Cardiac muscle cell (in vitro differentiated cells and primary cell): Measurements from ENCODE around the gene POU4F1. TPM values are rescaled to one million over a fixed set of nuclear protein-coding genes. Genes with fewer than 3 reads are reported as not detected.

Source experiments
- DNase-seq, 2 donors: peaks; one replicate each; pipeline versions ENCODE4 v3.0.0 to v3.0.0-alpha.2; 2010 to 2017; ENCODE audit warnings: low read depth in 1 of 2, low spot score in 1 of 2
- H3K27ac ChIP-seq: fragments of 200-600 bp; sonication (generic); 2 replicates; pipeline ENCODE4 v1.5.1; 2016
- H3K27me3 ChIP-seq: fragments of 200-600 bp; sonication (generic); 2 replicates; pipeline ENCODE4 v1.6.0; 2016; ENCODE audit warnings: control low read depth
- H3K36me3 ChIP-seq: fragments of 200-600 bp; sonication (generic); 2 replicates; pipeline ENCODE4 v1.5.1; 2016; ENCODE audit warnings: control low read depth
- H3K4me1 ChIP-seq: fragments of 200-600 bp; sonication (generic); 2 replicates; pipeline ENCODE4 v1.8.1; 2017; ENCODE audit warnings: low read depth, mild to moderate bottlenecking, mixed run types
- H3K4me3 ChIP-seq: fragments of 200-600 bp; sonication (generic); 2 replicates; pipeline ENCODE4 v1.5.1; 2016; ENCODE audit warnings: mild to moderate bottlenecking
- H3K9me3 ChIP-seq: fragments of 200-600 bp; sonication (generic); 2 replicates; pipeline ENCODE4 v1.5.1; 2017; ENCODE audit warnings: low read depth, mild to moderate bottlenecking, control low read depth
- CTCF ChIP-seq: IDR thresholded peaks from 2 replicates; pipeline ENCODE4 v1.5.1; 2012; ENCODE audit warnings: low read depth, mild to moderate bottlenecking, low read length
- polyA plus RNA-seq: library from polyadenylated mRNA; unstranded; fragments of >200 nt; fragmentation: Nextera tagmentation; extraction: Ambion mirVana; gene quantifications from 2 replicates; pipeline ENCODE4 v1.2.1, GENCODE V29; 2016
- total RNA-seq: library from RNA; depleted of rRNA; stranded (reverse); fragments of >200 nt; gene quantifications from 2 replicates; pipeline ENCODE4 v1.2.3, GENCODE V29; 2016

Gene POU4F1
- total and polyA plus RNA-seq, 2 experiments from 2014 or later, result 0.11 TPM; not detected in 1

- Histone ChIP-seq H3K36me3 (no peaks in the 10 kb centered on the region), H3K4me3 (no peak overlapping the region), H3K4me1 (peaks cover 8% of the 10 kb centered on the region), H3K27ac (no peak overlapping the region), H3K27me3 (peaks cover 99% of the 10 kb centered on the region), H3K9me3 (no peaks in the 10 kb centered on the region)
- TF ChIP-seq CTCF, result no peak
- DNase-seq, result no peak
These were observed 5.8 kb downstream of the POU4F1 start for GRCh38 chr13:78597602-78597932.

GRCh38 chr13:78596736-78597601 lies 6.4 kb downstream of the POU4F1 start:
- TF ChIP-seq CTCF, result no peak
- peak overlapping the region; percentile 20 for H3K4me3 ChIP-seq
- H3K4me1 ChIP-seq, result peaks cover 8% of the 10 kb centered on the region
- no peak for DNase-seq
- H3K27ac ChIP-seq, result no peak overlapping the region
- H3K27me3 ChIP-seq, result peaks cover 100% of the 10 kb centered on the region
- H3K9me3 ChIP-seq, result no peaks in the 10 kb centered on the region
- H3K36me3 ChIP-seq, result no peaks in the 10 kb centered on the region

DNA sequence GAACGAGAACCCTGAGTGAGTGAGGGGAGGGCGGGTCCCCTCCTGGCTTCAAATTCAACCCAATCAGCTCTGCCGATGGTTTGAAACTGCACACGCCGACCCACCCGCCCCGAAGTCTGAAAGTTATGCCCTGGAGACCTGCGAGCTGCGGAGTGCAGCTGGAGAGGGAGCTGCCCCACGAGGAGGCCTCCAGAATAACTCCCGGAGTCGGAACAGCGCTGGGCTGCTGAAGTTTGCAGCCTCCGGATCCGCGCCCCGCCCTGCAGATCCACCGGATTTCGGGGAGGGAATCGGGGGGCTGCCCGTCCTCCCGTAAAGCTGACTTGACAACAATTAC lies 7.0 kb downstream of the POU4F1 start:
- H3K27ac ChIP-seq, result no peak overlapping the region
- H3K4me1 ChIP-seq, result peaks cover 8% of the 10 kb centered on the region
- H3K9me3 ChIP-seq, result no peaks in the 10 kb centered on the region
- TF ChIP-seq CTCF, result no peak
- peak overlapping the region; percentile 20 for H3K4me3 ChIP-seq
- H3K36me3 ChIP-seq, result no peaks in the 10 kb centered on the region
- peaks cover 100% of the 10 kb centered on the region for H3K27me3 ChIP-seq
- peak in 1 of 2 donors; percentile 53 for DNase-seq

- H3K27me3 ChIP-seq, result peaks cover 100% of the 10 kb centered on the region
- TF ChIP-seq CTCF, result no peak
- no peaks in the 10 kb centered on the region for H3K9me3 ChIP-seq
- H3K27ac ChIP-seq, result no peak overlapping the region
- H3K4me3 ChIP-seq, result peak overlapping the region; percentile 20
- H3K36me3 ChIP-seq, result no peaks in the 10 kb centered on the region
- DNase-seq, result peak in 1 of 2 donors; percentile 62
- peaks cover 8% of the 10 kb centered on the region for H3K4me1 ChIP-seq
These were observed 7.6 kb downstream of the POU4F1 start for GRCh38 chr13:78595495-78596398.

- no peak overlapping the region for H3K27ac ChIP-seq
- H3K9me3 ChIP-seq, result no peaks in the 10 kb centered on the region
- DNase-seq, result no peak
- peaks cover 8% of the 10 kb centered on the region for H3K4me1 ChIP-seq
- peaks cover 100% of the 10 kb centered on the region for H3K27me3 ChIP-seq
- no peak overlapping the region for H3K4me3 ChIP-seq
- no peaks in the 10 kb centered on the region for H3K36me3 ChIP-seq
- no peak for TF ChIP-seq CTCF
These were observed 8.8 kb downstream of the POU4F1 start for GRCh38 chr13:78594456-78594975.
